ENCODE results near the gene IGLL5. TPM values are rescaled to one million over a fixed set of nuclear protein-coding genes. Genes with fewer than 3 reads are reported as not detected.

Gene IGLL5
- total and polyA plus RNA-seq, 9 donors, result 0.40 to 9.8 (median 1.5) TPM; not detected in 1

- no peaks in the 10 kb centered on the region for H3K4me1 ChIP-seq (ENCODE audit: insufficient read depth)
- intact Hi-C loops (cut with DNase I), result no loop called here
- H3K27ac ChIP-seq, result no peak overlapping the region
- no peaks in the 10 kb centered on the region for H3K9me3 ChIP-seq
- no peaks in the 10 kb centered on the region for H3K27me3 ChIP-seq
- no peak overlapping the region for H3K4me3 ChIP-seq
- WGBS, 3 donors, result 80 to 83% (median 82%) methylated on average over 7 of the region's 7 CpGs
- DNase-seq, result no peak
- no peak for TF ChIP-seq POLR2A (IDR thresholded peaks at IDR 0.05)
- TF ChIP-seq, protein P1, sequence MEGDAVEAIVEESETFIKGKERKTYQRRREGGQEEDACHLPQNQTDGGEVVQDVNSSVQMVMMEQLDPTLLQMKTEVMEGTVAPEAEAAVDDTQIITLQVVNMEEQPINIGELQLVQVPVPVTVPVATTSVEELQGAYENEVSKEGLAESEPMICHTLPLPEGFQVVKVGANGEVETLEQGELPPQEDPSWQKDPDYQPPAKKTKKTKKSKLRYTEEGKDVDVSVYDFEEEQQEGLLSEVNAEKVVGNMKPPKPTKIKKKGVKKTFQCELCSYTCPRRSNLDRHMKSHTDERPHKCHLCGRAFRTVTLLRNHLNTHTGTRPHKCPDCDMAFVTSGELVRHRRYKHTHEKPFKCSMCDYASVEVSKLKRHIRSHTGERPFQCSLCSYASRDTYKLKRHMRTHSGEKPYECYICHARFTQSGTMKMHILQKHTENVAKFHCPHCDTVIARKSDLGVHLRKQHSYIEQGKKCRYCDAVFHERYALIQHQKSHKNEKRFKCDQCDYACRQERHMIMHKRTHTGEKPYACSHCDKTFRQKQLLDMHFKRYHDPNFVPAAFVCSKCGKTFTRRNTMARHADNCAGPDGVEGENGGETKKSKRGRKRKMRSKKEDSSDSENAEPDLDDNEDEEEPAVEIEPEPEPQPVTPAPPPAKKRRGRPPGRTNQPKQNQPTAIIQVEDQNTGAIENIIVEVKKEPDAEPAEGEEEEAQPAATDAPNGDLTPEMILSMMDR (IDR thresholded peaks at IDR 0.05), result no peak
- no peaks in the 10 kb centered on the region for H3K36me3 ChIP-seq
Observed at GRCh38 chr22:22918297-22918965, 30.8 kb downstream of the IGLL5 start.

GRCh38 chr22:22919041-22919440, 31.4 kb downstream of the IGLL5 start:
- no peaks in the 10 kb centered on the region for H3K4me1 ChIP-seq (ENCODE audit: insufficient read depth)
- H3K9me3 ChIP-seq, result no peaks in the 10 kb centered on the region
- no peak overlapping the region for H3K4me3 ChIP-seq
- no peak overlapping the region for H3K27ac ChIP-seq
- TF ChIP-seq EP300 (IDR thresholded peaks at IDR 0.05) (no peak), POLR2A (IDR thresholded peaks at IDR 0.05) (no peak)
- TF ChIP-seq, protein P1 (IDR thresholded peaks at IDR 0.05), result no peak
- no peaks in the 10 kb centered on the region for H3K27me3 ChIP-seq
- DNase-seq, result no peak
- intact Hi-C loops (cut with DNase I), result no loop called here
- H3K36me3 ChIP-seq, result no peaks in the 10 kb centered on the region
- 88 to 90% (median 88%) methylated on average over 7 of the region's 7 CpGs for WGBS, 3 donors

DNA sequence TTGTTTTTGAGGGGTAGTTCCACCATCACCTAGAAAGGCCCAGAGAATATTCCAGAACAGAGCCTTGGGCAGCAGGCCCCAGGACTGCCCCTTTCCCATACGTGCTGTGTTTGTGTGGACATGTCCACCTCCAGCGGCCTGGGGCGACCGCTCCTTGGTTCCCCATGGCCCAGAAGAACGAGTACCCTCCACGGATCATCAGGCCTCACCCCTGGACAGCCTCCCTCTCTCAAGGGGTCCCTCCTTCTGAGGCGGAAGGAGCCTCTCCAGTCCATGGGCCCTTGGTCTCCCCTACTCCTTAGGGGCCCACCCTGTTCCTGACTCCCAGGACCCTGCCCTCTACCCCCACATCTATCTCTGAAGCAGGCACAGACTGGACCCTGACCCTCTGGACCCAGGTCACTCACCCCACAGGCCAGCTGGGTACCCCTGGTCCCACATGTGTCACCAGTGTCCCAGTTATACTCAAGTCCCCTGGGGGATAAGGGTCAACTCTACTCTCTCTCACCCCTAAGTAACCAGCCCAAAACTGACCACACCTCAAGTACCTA, 32.6 kb downstream of the IGLL5 start:
- no peaks in the 10 kb centered on the region for H3K9me3 ChIP-seq
- H3K36me3 ChIP-seq, result no peaks in the 10 kb centered on the region
- no peak for TF ChIP-seq POLR2A (IDR thresholded peaks at IDR 0.05)
- no peak for TF ChIP-seq EP300 (IDR thresholded peaks at IDR 0.05)
- TF ChIP-seq, protein P1 (IDR thresholded peaks at IDR 0.05), result no peak
- no peak overlapping the region for H3K27ac ChIP-seq
- WGBS, 3 donors, result 94 to 97% (median 94%) methylated on average over 7 of the region's 7 CpGs
- DNase-seq, result no peak
- intact Hi-C loops (cut with DNase I), result no loop called here
- H3K4me3 ChIP-seq, result no peak overlapping the region
- H3K27me3 ChIP-seq, result no peaks in the 10 kb centered on the region
- H3K4me1 ChIP-seq (ENCODE audit: insufficient read depth), result no peaks in the 10 kb centered on the region

DNA sequence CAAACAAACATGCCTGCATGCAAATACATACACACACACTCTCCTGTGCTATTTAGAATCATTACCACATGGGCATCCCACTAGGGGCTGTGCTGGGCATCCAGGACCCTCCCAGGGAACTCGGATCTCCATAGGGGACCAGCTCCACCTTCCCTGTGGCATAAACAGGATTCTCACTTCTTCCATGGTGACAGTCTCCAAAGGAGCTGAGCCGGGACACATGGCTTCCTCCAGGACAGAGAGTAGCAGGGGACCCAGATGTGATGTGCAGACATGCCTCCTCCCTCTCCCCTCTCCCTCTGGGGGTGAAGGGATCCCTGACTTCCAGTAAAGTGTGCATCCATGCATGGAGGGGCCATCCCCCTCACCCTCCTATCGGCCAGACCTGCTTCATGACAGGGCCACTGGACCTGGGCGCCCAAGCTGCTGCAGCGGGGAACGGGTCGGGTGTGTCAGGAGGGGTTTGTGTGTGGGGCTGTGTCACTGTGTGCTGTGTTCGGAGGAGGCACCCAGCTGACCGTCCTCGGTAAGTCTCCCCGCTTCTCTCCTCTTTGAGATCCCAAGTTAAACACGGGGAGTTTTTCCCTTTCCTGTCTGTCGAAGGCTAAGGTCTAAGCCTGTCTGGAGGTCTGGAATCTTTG, 33.4 kb downstream of the IGLL5 start:
- TF ChIP-seq POLR2A (IDR thresholded peaks at IDR 0.05), result no peak
- TF ChIP-seq, protein P1 (IDR thresholded peaks at IDR 0.05), result no peak
- no peak for TF ChIP-seq EP300 (IDR thresholded peaks at IDR 0.05)
- no peaks in the 10 kb centered on the region for H3K4me1 ChIP-seq (ENCODE audit: insufficient read depth)
- 79 to 82% (median 82%) methylated on average over 13 of the region's 13 CpGs for whole genome bisulfite sequencing, 3 donors
- no peaks in the 10 kb centered on the region for H3K9me3 ChIP-seq
- H3K27me3 ChIP-seq, result no peaks in the 10 kb centered on the region
- H3K36me3 ChIP-seq, result no peaks in the 10 kb centered on the region
- H3K4me3 ChIP-seq, result no peak overlapping the region
- intact Hi-C loops (cut with DNase I), result no loop called here
- no peak for DNase-seq
- H3K27ac ChIP-seq, result no peak overlapping the region

All from ovary (tissue), 9 donors.